Activated CD8-positive, alpha-beta memory T cell treated with anti-CD3 and anti-CD28 coated beads for 24 hours (primary cell): ENCODE measurements around the gene CSF2.

Experiments
- DNase-seq: peaks from one replicate; pipeline ENCODE4 v3.0.0-alpha.2; 2020

The CSF2 gene

DNA sequence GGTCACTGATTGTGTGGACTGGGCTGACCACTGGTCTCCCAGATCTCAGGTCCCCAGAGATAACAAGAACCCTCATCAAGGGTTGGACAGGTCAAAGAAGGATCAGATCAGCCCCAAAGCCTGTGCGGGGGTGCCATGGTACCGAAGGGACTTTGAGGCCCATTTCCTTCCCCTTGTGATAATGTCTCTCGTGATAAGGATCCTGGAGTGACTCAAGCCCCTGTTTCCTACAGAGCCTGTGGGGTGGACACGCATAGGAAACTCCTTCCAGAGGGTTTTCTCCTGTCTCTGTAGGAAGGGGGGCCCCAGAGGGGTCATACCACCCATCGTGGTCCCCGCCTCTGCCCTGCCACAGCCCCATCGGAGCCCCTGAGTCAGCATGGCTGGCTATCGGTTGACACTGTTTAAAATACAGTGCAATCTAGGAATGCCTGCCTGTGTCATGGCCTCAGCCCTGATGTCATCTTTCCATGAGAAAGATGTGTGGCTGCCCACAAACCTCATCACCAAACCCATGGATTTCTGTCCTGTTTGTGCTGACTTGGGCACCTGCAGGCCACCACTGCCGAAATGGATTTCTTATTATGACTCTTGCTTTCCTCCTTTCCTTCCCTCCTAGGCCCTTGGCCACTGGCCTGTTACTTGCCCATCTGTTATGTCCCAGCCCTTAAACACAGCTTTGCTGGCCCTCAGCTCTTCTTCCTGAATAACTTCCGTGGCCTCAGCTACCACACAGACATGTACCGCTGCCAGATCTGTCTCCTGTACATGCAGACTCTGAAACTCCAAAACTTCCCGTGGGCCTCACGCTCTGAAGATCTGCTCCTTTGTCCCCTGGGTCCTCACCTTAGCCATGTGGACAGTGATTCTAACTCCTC is 2.9 kb upstream of the CSF2 start:
- no peak for DNase-seq

DNA sequence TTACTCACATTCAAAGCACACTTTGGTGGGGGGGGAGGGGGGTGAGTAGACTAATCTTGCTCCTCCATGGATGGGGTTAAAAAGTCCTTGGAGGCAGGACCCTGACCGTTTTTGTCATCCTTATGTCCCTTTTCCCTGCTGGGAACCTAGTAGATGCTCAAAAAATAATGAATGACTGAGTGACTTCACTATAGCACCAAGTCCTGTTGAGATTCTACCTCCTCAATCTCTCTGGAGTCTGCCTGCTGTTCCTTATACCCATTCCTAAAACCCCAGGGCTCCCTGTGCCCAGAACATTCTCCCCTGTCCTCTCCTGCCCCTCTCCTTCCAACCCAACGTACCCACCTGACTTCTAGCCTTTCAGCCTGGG is 2.3 kb upstream of the CSF2 start:
- DNase-seq: no peak

GRCh38 chr5:132072070-132072469 is 1.5 kb upstream of the CSF2 start:
- no peak for DNase-seq

GRCh38 chr5:132072528-132072927 is 1.1 kb upstream of the CSF2 start:
- DNase-seq: no peak

- no peak for DNase-seq
These were observed 642 bp downstream of the CSF2 start for GRCh38 chr5:132074091-132074771.

DNA sequence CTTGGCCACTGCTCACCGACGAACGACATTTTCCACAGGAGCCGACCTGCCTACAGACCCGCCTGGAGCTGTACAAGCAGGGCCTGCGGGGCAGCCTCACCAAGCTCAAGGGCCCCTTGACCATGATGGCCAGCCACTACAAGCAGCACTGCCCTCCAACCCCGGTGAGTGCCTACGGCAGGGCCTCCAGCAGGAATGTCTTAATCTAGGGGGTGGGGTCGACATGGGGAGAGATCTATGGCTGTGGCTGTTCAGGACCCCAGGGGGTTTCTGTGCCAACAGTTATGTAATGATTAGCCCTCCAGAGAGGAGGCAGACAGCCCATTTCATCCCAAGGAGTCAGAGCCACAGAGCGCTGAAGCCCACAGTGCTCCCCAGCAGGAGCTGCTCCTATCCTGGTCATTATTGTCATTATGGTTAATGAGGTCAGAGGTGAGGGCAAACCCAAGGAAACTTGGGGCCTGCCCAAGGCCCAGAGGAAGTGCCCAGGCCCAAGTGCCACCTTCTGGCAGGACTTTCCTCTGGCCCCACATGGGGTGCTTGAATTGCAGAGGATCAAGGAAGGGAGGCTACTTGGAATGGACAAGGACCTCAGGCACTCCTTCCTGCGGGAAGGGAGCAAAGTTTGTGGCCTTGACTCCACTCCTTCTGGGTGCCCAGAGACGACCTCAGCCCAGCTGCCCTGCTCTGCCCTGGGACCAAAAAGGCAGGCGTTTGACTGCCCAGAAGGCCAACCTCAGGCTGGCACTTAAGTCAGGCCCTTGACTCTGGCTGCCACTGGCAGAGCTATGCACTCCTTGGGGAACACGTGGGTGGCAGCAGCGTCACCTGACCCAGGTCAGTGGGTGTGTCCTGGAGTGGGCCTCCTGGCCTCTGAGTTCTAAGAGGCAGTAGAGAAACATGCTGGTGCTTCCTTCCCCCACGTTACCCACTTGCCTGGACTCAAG is 1.5 kb downstream of the CSF2 start:
- DNase-seq: no peak

DNA sequence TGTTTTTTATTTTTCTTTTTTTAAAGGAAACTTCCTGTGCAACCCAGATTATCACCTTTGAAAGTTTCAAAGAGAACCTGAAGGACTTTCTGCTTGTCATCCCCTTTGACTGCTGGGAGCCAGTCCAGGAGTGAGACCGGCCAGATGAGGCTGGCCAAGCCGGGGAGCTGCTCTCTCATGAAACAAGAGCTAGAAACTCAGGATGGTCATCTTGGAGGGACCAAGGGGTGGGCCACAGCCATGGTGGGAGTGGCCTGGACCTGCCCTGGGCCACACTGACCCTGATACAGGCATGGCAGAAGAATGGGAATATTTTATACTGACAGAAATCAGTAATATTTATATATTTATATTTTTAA is 2.1 kb downstream of the CSF2 start:
- no peak for DNase-seq

DNA sequence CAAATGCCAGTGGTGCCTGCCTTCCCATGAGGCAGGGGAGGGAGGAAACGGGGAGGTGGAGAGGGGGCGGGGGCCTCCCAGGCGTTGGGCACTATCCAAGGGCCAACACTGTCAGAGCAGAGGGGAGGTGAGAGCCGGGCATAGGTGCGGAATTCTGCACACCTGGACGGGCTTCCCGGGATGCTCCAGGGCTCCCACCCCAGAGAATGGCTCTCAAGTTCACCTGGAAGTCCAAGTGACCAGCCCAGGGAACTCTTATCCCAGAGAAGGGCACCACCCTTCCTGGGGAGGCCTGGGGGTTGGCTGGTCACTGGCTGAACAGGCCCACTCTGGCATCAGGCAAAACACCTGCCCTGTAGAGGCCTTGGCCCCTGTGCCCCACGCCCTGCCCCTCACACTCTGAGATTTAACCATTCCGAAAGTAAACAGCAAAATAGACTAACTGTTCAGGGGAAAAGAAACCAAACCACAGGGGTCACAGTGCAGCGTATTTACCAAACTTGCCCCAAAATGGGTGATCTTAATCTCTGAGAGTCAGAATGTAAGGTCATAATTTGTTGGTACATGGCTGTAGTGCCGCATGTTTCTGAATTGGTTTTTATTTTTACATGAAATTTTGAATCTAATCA is 2.7 kb downstream of the CSF2 start:
- no peak for DNase-seq

DNA sequence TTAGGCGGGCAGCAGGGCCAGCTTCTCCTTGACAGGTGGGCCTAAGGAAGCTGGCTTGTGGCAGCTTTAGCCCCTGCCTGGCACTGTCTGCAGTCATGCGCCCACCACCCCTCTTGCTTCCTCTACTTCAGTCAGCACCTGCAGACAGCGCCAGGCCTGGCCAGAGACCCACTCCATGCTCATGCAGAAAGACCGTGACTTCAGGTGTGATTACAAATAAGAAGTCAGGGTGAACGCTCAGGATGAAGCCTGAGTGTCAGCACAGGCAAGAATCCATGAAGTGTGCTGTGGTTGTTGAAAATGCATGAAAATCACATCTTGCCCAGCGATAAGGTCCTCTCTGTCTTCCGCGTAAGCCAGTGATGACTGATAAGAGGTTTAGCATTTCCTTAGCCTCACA is 3.4 kb downstream of the CSF2 start:
- no peak for DNase-seq

- no peak for DNase-seq
These were observed 5.5 kb downstream of the CSF2 start for GRCh38 chr5:132079081-132079480.

- DNase-seq: no peak
These were observed 6.0 kb downstream of the CSF2 start for GRCh38 chr5:132079619-132080018.

GRCh38 chr5:132080595-132080994 is 7.0 kb downstream of the CSF2 start:
- DNase-seq: no peak

- DNase-seq: no peak
These were observed 7.9 kb downstream of the CSF2 start for GRCh38 chr5:132081458-132081857.

GRCh38 chr5:132082329-132083023 is 8.9 kb downstream of the CSF2 start:
- DNase-seq: no peak

DNA sequence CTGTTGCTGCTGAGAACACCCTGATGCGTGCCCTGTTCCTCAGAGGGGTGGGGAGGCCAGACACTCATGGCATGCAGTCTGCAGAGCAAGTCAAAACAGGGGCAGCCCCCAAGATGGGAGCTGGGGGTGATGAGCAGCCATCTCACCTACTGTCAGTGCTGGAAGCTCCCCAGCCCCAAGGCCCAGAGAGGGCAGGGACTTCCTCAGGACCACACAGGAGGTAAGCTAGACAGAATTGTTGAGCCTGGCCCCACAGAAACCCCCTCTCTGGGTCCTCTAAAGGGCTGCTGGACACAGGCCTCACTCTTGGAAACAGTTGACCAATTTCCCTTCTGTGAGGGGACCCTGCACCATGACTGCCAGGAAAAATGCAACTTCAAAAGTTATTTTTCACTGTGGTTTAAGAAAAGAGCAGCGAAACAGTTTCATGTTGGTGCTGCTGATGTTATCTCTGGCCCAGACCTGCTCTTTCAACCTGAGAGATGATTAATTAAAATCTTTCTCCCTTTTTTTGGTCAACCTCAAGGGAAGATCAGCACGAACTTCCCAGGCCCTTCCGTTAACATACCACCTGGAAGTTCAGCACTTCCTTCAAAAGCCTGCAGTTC is 9.6 kb downstream of the CSF2 start:
- peak; percentile 76 for DNase-seq

- DNase-seq: no peak
These were observed 12.1 kb downstream of the CSF2 start for GRCh38 chr5:132085686-132086085.

DNA sequence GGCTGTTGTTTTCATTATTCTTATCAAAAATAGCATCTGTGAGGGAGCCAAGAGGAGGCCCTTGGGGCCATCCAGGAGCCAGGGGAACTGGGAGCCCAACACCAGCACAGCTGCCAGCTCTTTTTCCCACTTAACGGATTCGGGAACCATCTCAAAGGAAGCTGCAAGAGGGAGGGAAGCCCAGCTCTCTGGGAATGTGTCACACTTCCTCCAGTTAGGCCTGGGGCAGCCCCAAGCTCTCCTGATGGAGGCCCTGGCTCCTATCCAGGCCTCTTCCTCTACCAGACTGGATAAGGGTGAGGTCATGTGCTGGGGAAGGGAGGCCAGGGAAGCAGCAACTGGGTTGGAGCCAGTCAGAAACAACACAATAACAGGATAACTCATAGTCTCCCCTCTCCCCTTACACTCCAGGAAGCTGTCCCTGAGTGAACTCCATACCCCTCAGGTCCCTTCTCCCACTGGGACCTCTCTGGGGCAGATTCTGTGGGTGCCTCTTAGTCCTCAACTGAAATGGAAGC is 12.7 kb downstream of the CSF2 start:
- no peak for DNase-seq

- no peak for DNase-seq
These were observed 13.6 kb downstream of the CSF2 start for GRCh38 chr5:132087176-132087575.

DNA sequence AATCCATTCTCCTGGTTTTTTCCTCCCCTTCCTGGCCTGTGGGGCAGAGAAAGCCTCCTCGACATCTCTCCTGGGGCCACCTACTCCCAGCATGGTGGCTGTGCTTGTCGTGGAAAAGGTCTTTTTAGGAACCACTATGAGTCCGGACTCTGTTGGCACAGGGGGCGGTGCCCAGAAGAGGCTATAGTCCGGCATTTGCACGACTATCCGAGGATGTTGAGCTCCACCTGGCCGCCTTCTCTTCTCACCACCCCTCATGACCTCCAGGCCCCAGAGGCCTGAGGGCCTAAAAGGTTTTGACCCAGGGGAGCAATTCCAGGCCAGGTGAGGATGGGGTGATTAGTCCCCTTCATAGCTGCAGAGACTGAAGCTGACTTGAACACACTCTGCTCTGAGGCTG is 14.1 kb downstream of the CSF2 start:
- no peak for DNase-seq

DNA sequence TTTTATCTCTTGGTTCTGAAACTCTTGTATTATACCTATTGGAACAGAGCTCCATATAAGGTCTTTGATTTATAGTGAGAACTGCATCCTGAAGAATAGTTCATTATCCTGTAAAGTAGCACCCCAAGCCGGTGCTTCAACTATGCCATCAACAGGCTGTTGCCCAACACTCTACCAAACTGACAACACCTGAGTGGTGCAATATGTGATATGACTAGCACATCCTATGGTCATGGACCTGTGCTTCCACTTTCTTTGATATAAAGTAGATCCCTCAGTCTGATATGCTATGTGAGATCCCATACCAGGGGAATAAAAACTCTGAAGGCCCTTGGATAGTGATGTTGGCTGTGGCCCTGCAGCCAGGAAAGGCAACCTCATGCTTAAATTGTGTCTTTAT is 15.8 kb downstream of the CSF2 start:
- no peak for DNase-seq

- no peak for DNase-seq
These were observed 16.5 kb downstream of the CSF2 start for GRCh38 chr5:132090107-132090506.

DNA sequence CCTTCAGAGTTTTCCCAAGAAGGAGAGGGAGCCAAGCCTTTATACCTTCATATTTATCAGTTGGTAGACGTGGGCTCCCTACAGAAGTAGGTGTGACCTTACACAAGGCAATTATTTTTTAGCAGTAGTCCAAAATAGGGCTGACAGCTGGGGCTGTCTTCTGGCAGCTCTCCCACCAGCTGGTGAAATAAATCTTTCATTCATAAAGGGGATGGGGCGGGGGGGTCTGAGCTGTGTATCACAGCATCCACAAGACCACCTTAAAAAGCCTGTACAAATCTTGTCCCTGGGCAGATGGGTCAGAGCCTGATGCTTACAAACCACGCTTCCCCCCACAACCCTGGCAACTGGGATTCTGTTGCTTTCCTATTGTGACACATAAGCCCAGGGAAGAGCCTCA is 19.7 kb downstream of the CSF2 start:
- DNase-seq: peak; percentile 47
